ENCODE data around the gene NUMBL.

The NUMBL gene

DNA sequence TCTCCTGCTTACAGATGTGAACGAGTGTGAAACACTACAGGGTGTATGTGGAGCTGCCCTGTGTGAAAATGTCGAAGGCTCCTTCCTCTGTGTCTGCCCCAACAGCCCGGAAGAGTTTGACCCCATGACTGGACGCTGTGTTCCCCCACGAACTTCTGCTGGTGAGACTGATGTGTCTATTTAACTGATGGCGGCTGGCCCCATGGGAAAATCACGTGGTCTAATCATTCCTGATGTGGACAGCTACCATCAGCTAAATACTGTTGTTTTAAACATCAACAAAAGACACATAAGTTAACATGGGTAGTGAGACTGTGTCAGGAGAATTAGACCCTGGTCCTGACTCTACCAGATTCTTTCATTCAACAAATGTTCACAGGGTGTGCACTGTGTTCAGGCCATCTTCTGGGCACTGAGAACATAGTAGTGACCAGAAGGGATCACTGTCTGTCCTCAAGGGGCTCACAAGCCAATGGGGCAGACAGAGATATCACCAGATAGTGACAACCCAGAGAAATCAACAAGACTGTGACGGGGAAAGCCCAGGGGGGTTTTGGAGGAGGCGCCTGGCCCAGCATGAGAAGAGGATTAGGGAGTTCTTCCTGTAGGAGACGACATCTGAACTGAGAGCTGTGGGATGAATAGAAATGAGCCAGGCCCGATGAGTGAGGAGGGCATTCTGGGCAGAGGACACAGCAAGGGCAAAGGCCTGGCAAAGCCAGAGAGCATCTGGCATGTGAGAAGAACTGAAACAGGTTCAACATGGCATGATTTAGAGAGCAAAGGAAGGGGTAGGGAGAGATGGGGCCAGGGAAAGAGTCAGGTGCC is 70.9 kb downstream of the NUMBL start:
- H3K36me3 ChIP-seq (ENCODE audit: insufficient read depth, low read length), result no peaks in the 10 kb centered on the region
- H3K27me3 ChIP-seq (ENCODE audit: insufficient read depth, low read length), result no peaks in the 10 kb centered on the region
- H3K4me3 ChIP-seq (ENCODE audit: low read depth, low read length), result no peak overlapping the region
- no peaks in the 10 kb centered on the region for H3K4me1 ChIP-seq (ENCODE audit: control insufficient read depth, insufficient read depth, low read length, unreplicated experiment)
- no peak overlapping the region for H3K27ac ChIP-seq (ENCODE audit: low read depth, low read length)
- no peak overlapping the region for H2AFZ ChIP-seq (ENCODE audit: low read length, unreplicated experiment)
- H3K79me2 ChIP-seq (ENCODE audit: control insufficient read depth, insufficient read depth, low read length, unreplicated experiment), result no peaks in the 10 kb centered on the region

DNA sequence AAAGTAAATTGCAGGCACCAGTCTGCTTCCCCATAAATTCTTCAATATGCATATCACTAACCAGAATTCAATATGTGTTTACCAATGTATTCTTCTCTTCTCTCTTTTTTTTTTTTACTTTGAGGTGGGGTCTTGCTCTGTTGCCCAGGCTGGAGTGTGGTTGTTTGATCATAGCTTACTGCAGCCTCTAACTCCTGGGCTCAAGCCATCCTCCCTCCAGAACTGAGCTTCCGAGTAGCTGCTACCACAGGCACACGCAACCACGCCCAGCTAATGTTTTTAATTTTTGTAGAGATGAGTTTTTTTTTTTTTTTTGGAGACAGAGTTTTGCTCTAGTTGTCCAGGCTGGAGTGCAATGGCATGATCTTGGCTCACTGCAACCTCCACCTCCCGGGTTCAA is 72.5 kb downstream of the NUMBL start:
- H3K27ac ChIP-seq (ENCODE audit: low read depth, low read length), result no peak overlapping the region
- no peak overlapping the region for H2AFZ ChIP-seq (ENCODE audit: low read length, unreplicated experiment)
- no peaks in the 10 kb centered on the region for H3K27me3 ChIP-seq (ENCODE audit: insufficient read depth, low read length)
- H3K4me3 ChIP-seq (ENCODE audit: low read depth, low read length), result no peak overlapping the region
- H3K36me3 ChIP-seq (ENCODE audit: insufficient read depth, low read length), result no peaks in the 10 kb centered on the region
- H3K4me1 ChIP-seq (ENCODE audit: control insufficient read depth, insufficient read depth, low read length, unreplicated experiment), result no peaks in the 10 kb centered on the region
- no peaks in the 10 kb centered on the region for H3K79me2 ChIP-seq (ENCODE audit: control insufficient read depth, insufficient read depth, low read length, unreplicated experiment)

DNA sequence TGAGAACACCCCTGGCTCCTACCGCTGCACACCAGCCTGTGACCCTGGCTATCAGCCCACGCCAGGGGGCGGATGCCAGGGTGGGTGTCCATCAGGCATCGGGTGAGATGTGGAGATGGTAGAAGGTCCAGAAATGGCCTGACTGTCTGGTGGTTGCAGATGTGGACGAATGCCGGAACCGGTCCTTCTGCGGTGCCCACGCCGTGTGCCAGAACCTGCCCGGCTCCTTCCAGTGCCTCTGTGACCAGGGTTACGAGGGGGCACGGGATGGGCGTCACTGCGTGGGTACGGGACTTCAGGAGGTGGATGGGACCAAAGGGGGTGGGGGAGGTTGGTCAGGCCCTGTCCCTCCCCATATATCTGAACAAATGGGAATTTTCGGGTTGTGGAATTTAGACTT is 73.5 kb downstream of the NUMBL start:
- Histone ChIP-seq H3K36me3 (ENCODE audit: insufficient read depth, low read length) (no peaks in the 10 kb centered on the region), H3K4me3 (ENCODE audit: low read depth, low read length) (no peak overlapping the region), H2AFZ (ENCODE audit: low read length, unreplicated experiment) (no peak overlapping the region), H3K27me3 (ENCODE audit: insufficient read depth, low read length) (no peaks in the 10 kb centered on the region), H3K79me2 (ENCODE audit: control insufficient read depth, insufficient read depth, low read length, unreplicated experiment) (no peaks in the 10 kb centered on the region), H3K27ac (ENCODE audit: low read depth, low read length) (no peak overlapping the region), H3K4me1 (ENCODE audit: control insufficient read depth, insufficient read depth, low read length, unreplicated experiment) (no peaks in the 10 kb centered on the region)

DNA sequence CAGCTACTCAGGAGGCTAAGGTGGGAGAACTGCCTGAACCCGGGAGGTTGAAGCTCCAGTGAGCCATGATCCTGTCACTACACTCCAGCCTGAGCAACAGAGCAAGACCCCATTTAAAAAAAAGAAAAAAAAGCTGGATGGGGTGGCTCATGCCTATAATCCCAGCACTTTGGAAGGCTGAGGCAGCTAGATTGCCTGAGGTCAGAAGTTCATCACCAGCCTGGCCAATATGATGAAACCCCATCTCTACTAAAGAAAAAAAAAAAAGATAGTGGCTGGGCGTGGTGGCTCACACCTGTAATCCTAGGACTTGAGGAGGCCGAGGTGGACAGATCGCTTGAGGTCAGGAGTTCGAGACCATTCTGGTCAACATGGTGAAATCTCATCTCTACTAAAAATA is 74.3 kb downstream of the NUMBL start:
- Histone ChIP-seq H3K27ac (ENCODE audit: low read depth, low read length) (no peak overlapping the region), H3K4me1 (ENCODE audit: control insufficient read depth, insufficient read depth, low read length, unreplicated experiment) (no peaks in the 10 kb centered on the region), H3K79me2 (ENCODE audit: control insufficient read depth, insufficient read depth, low read length, unreplicated experiment) (no peaks in the 10 kb centered on the region), H3K4me3 (ENCODE audit: low read depth, low read length) (no peak overlapping the region), H3K27me3 (ENCODE audit: insufficient read depth, low read length) (no peaks in the 10 kb centered on the region), H3K36me3 (ENCODE audit: insufficient read depth, low read length) (no peaks in the 10 kb centered on the region), H2AFZ (ENCODE audit: low read length, unreplicated experiment) (no peak overlapping the region)
